ENCODE data around the gene GALNT14. TPM values are rescaled to one million over a fixed set of nuclear protein-coding genes. Genes with fewer than 3 reads are reported as not detected.

GALNT14 gene
- total and polyA plus RNA-seq, 2 of the 13 experiments (the other 11 are each of a cell fraction or from before 2014, with no cell fraction given), result not detected

DNA sequence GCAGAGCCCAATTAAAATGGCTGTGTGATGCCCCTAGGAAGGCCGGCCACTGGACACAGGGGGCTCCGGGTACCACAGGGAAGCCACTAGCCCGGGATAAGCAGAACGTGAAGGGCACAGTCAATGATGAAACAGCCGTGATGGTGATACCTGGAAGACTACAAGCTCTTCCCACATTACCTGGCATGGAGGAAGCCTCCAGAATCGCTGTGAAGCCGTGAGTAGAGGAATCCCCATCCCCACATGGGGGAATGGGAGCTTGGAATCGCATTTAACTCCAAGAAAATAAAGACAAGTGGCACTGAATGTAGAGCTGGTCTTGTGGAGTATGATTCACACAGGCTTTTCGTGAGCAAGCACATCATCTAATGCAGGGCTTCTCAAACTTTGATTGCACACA is 16.1 kb downstream of the GALNT14 start:
- H3K9ac ChIP-seq (ENCODE audit: insufficient read depth, low read depth, low read length), result no peak overlapping the region
- intact Hi-C loops (cut with micrococcal nuclease; ENCODE audit: unreplicated experiment) (no loop called here), in situ Hi-C loops (cut with HindIII; ENCODE audit: extremely low pct_ligation_motif_present, low pct_unique_long_range_greater_than_20kb) (no loop called here)
- H3K9me3 ChIP-seq (ENCODE audit: low read length), result no peaks in the 10 kb centered on the region
- TF ChIP-seq HCFC1 (IDR thresholded peaks at IDR 0.05; ENCODE audit: low read depth, low read length), result no peak
- TF ChIP-seq ZEB1 (IDR thresholded peaks at IDR 0.05; ENCODE audit: insufficient replicate concordance, low read depth), result no peak
- TF ChIP-seq ZNF205 (CRISPR knock-in tag; IDR thresholded peaks at IDR 0.05), result no peak
- TF ChIP-seq ZBTB1 (CRISPR knock-in tag; IDR thresholded peaks at IDR 0.05; ENCODE audit: borderline replicate concordance), result no peak
- TF ChIP-seq, protein P1, sequence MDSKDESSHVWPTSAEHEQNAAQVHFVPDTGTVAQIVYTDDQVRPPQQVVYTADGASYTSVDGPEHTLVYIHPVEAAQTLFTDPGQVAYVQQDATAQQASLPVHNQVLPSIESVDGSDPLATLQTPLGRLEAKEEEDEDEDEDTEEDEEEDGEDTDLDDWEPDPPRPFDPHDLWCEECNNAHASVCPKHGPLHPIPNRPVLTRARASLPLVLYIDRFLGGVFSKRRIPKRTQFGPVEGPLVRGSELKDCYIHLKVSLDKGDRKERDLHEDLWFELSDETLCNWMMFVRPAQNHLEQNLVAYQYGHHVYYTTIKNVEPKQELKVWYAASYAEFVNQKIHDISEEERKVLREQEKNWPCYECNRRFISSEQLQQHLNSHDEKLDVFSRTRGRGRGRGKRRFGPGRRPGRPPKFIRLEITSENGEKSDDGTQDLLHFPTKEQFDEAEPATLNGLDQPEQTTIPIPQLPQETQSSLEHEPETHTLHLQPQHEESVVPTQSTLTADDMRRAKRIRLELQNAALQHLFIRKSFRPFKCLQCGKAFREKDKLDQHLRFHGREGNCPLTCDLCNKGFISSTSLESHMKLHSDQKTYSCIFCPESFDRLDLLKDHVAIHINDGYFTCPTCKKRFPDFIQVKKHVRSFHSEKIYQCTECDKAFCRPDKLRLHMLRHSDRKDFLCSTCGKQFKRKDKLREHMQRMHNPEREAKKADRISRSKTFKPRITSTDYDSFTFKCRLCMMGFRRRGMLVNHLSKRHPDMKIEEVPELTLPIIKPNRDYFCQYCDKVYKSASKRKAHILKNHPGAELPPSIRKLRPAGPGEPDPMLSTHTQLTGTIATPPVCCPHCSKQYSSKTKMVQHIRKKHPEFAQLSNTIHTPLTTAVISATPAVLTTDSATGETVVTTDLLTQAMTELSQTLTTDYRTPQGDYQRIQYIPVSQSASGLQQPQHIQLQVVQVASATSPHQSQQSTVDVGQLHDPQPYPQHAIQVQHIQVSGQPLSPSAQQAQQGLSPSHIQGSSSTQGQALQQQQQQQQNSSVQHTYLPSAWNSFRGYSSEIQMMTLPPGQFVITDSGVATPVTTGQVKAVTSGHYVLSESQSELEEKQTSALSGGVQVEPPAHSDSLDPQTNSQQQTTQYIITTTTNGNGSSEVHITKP (CRISPR knock-in tag; IDR thresholded peaks at IDR 0.05; ENCODE audit: low read depth), result no peak
- TF ChIP-seq RFXAP (CRISPR knock-in tag; IDR thresholded peaks at IDR 0.05; ENCODE audit: borderline replicate concordance), result no peak
- no peak for TF ChIP-seq HNF4A (CRISPR knock-in tag; IDR thresholded peaks at IDR 0.05)
- TF ChIP-seq PHF21A (CRISPR knock-in tag; IDR thresholded peaks at IDR 0.05), result no peak
- no peak for TF ChIP-seq FLYWCH1 (CRISPR knock-in tag; IDR thresholded peaks at IDR 0.05)
- no peak for TF ChIP-seq REPIN1 (CRISPR knock-in tag; IDR thresholded peaks at IDR 0.05; ENCODE audit: borderline replicate concordance, low read depth)
- no peak for TF ChIP-seq ZNF44 (CRISPR knock-in tag; IDR thresholded peaks at IDR 0.05)
- TF ChIP-seq ZSCAN12 (CRISPR knock-in tag; IDR thresholded peaks at IDR 0.05), result no peak
- TF ChIP-seq, protein P2, sequence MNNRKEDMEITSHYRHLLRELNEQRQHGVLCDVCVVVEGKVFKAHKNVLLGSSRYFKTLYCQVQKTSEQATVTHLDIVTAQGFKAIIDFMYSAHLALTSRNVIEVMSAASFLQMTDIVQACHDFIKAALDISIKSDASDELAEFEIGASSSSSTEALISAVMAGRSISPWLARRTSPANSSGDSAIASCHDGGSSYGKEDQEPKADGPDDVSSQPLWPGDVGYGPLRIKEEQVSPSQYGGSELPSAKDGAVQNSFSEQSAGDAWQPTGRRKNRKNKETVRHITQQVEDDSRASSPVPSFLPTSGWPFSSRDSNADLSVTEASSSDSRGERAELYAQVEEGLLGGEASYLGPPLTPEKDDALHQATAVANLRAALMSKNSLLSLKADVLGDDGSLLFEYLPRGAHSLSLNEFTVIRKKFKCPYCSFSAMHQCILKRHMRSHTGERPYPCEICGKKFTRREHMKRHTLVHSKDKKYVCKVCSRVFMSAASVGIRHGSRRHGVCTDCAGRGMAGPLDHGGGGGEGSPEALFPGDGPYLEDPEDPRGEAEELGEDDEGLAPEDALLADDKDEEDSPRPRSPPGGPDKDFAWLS (CRISPR knock-in tag; IDR thresholded peaks at IDR 0.05; ENCODE audit: borderline replicate concordance), result no peak
- TF ChIP-seq ATF1 (CRISPR knock-in tag; IDR thresholded peaks at IDR 0.05), result no peak
- H3K27ac ChIP-seq (ENCODE audit: extremely low read length, insufficient read depth, low read length), result no peak overlapping the region
- ChIA-PET POLR2A (no interaction called here), CTCF (ENCODE audit: low intra/inter-chr PET ratio, low total read pairs) (no interaction called here)
- H3K4me1 ChIP-seq (ENCODE audit: insufficient read depth, low read length), result no peaks in the 10 kb centered on the region
- H3K4me2 ChIP-seq (ENCODE audit: low read depth, low read length), result no peak overlapping the region
- no peaks in the 10 kb centered on the region for H3K79me2 ChIP-seq (ENCODE audit: insufficient read depth, low read length)
- H3K27me3 ChIP-seq (ENCODE audit: control insufficient read depth in 1 of 2, insufficient read depth in 2 of 2, low read length in 2 of 2), result peaks cover 0 to 3% of the 10 kb centered on the region in 2 experiments; a peak in 2 of 5 replicates
- no TSS peak for BruUV-seq (replicated peaks)
- no peak for ATAC-seq
- WGBS (ENCODE audit: low lambda C conversion rate), result 7% methylated on average over 9 of the region's 9 CpGs
- no peaks in the 10 kb centered on the region for H3K36me3 ChIP-seq (replicated peaks in 1 of 2; ENCODE audit: control insufficient read depth in 1 of 2, insufficient read depth in 2 of 2, low read length in 2 of 2)
- no peak for DNase-seq (ENCODE audit: low spot score)
- H2AFZ ChIP-seq (ENCODE audit: low read length), result no peak overlapping the region
- no peaks in the 10 kb centered on the region for H4K20me1 ChIP-seq (ENCODE audit: insufficient read depth, low read length)
- no peak for FAIRE-seq
- H3K4me3 ChIP-seq (replicated peaks in 1 of 3; ENCODE audit: insufficient read depth in 1 of 3, low read depth in 2 of 3, low read length in 3 of 3), result no peak overlapping the region
